Ascending aorta (tissue), 2 donors: ENCODE results near the gene FASTKD1. TPM values are rescaled to one million over a fixed set of nuclear protein-coding genes. Genes with fewer than 3 reads are reported as not detected.
"Not testable (repeated sequence)": the region's sequence is repeated elsewhere in the genome, so short reads cannot be mapped to it uniquely, and the experiment has no call there.

ENCODE experiments used
- DNase-seq, 2 donors: peaks; one replicate each; pipeline ENCODE4 v3.0.0-alpha.2; 2019; ENCODE audit warnings: low spot score in 2 of 2
- H3K27ac ChIP-seq, 2 donors: fragments of 200-600 bp; sonication (generic); one replicate each; pipeline ENCODE4 v1.5.1; 2016 to 2017; ENCODE audit warnings: mild to moderate bottlenecking in 1 of 2
- H3K27me3 ChIP-seq: fragments of 200-600 bp; sonication (generic); one replicate; pipeline ENCODE4 v1.5.1; 2017
- H3K36me3 ChIP-seq, 2 donors: fragments of 200-600 bp; sonication (generic); one replicate each; pipeline ENCODE4 v1.5.1; 2016
- H3K4me1 ChIP-seq, 2 donors: fragments of 200-600 bp; sonication (generic); one replicate each; pipeline ENCODE4 v1.5.1; 2016 to 2017; ENCODE audit warnings: mild to moderate bottlenecking in 1 of 2
- H3K4me3 ChIP-seq, 2 donors: fragments of 200-600 bp; sonication (generic); one replicate each; pipeline ENCODE4 v1.5.1; 2016 to 2017; ENCODE audit warnings: mild to moderate bottlenecking in 1 of 2
- H3K9me3 ChIP-seq, 2 donors: fragments of 200-600 bp; sonication (generic); one replicate each; pipeline ENCODE4 v1.5.1; 2016
- intact Hi-C: fragments of 100-400 bp; cut with DNase I; formaldehyde crosslinking; loops from one replicate; pipeline ENCODE4 v1.15.1; 2023
- total RNA-seq: library from RNA; depleted of rRNA; stranded (reverse); fragments of >200 nt; gene quantifications from one replicate; pipeline ENCODE4 v1.1.0, GENCODE V29; 2016
- TF ChIP-seq, protein P1 (sequence below), 3 experiments: fragments of 200-600 bp in 2 of 3; fragments of 450-650 bp in 1 of 3; sonication (generic) in 2 of 3; IDR thresholded peaks; one replicate each; pipeline ENCODE4 v1.5.1; 2016 to 2019; ENCODE audit warnings: antibody characterized with exemption in 3 of 3, mild to moderate bottlenecking in 1 of 3, moderate library complexity in 1 of 3

The FASTKD1 gene
- total RNA-seq, 1 donor from 2014 or later, result 5.5 TPM

DNA sequence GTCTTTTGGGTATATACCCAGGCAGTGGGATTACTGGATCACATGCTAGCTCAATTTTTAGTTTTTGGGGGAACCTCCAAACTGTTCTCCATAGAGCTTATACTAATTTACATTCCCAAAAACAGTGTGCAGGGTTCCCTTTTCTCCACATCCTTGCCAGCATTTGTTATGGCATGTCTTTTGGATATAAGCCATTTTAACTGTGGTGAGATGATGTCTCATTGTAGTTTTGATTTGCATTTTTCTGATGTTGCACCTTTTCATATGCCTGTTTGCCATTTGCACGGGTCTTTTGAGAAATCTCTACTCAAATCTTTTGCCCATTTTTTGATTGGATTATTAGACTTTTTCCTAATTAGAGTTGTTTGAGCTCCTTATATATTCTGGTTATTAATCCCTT, 8.0 kb downstream of the FASTKD1 start:
- Histone ChIP-seq H3K4me1 (no peaks in the 10 kb centered on the region), H3K36me3 (no peaks in the 10 kb centered on the region), H3K9me3 (no peaks in the 10 kb centered on the region), H3K27ac (no peak overlapping the region), H3K27me3 (no peaks in the 10 kb centered on the region), H3K4me3 (no peak overlapping the region)
- no peak for DNase-seq
- intact Hi-C loops, result no loop called here
- TF ChIP-seq, protein P1, sequence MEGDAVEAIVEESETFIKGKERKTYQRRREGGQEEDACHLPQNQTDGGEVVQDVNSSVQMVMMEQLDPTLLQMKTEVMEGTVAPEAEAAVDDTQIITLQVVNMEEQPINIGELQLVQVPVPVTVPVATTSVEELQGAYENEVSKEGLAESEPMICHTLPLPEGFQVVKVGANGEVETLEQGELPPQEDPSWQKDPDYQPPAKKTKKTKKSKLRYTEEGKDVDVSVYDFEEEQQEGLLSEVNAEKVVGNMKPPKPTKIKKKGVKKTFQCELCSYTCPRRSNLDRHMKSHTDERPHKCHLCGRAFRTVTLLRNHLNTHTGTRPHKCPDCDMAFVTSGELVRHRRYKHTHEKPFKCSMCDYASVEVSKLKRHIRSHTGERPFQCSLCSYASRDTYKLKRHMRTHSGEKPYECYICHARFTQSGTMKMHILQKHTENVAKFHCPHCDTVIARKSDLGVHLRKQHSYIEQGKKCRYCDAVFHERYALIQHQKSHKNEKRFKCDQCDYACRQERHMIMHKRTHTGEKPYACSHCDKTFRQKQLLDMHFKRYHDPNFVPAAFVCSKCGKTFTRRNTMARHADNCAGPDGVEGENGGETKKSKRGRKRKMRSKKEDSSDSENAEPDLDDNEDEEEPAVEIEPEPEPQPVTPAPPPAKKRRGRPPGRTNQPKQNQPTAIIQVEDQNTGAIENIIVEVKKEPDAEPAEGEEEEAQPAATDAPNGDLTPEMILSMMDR (IDR thresholded peaks at IDR 0.05), result no peak

DNA sequence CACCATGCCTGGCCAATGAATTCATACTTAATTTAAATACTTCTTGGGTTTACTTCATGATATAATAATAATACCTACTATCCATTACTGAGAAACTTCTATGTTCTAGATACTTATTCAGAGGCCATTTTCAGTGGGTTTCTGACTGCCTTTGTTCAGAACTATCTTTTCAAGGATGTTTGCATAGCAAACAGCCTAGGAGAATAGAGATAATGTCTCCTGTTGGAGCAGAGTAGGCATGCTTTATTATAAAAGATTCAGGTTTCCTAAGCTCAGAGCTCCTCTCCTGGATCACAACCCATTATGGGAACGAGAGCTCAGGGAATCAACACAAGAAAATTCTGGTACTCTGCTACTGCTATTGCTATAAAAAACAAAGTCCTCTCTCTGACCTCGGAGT, 11.1 kb downstream of the FASTKD1 start:
- Histone ChIP-seq H3K4me1 (no peaks in the 10 kb centered on the region), H3K9me3 (no peaks in the 10 kb centered on the region), H3K36me3 (no peaks in the 10 kb centered on the region), H3K27ac (no peak overlapping the region), H3K4me3 (no peak overlapping the region), H3K27me3 (no peaks in the 10 kb centered on the region)
- no peak for DNase-seq
- intact Hi-C loops, result no loop called here
- TF ChIP-seq, protein P1 (IDR thresholded peaks at IDR 0.05), result no peak

DNA sequence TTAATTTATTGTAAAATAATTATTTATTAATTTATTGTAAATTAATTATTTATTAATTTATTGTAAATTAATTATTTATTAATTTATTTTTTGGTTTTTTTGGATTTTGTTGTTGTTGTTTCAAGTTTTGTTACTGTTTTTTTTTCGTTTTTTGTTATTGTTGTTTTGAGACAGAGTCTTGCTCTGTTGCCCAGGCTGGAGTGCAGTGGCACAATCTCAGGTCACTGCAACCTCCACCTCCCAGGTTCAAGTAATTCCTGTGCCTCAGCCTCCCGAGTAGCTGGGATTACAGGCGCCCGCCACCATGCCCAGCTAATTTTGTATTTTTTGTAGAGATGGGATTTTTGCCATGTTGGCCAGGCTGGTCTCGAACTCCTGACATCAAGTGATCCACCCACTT, 11.6 kb downstream of the FASTKD1 start:
- H3K36me3 ChIP-seq, DNase-seq, H3K27ac ChIP-seq, H3K4me3 ChIP-seq, H3K9me3 ChIP-seq, intact Hi-C loops, H3K27me3 ChIP-seq, H3K4me1 ChIP-seq: not testable (repeated sequence)

DNA sequence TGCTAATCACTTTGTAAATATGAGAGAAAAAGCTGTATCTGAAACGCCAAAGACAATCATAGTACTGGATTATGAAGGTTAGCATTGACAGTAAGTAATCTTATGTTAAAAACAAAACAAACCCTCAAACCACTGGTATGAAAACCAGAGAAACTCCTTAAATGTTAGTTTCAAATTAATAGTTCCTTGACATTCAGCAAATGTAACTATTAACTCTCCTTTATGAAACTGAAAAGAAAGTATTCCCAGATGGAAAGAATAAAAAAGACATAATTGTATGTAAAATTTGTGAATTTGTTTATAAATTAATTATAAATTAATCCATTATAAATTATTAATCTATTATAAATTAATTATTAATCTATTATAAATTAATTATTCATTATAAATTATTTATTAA, 12.3 kb downstream of the FASTKD1 start:
- DNase-seq, result no peak
- H3K9me3 ChIP-seq, result no peaks in the 10 kb centered on the region
- H3K4me1 ChIP-seq, result no peaks in the 10 kb centered on the region
- intact Hi-C loops, result no loop called here
- H3K27me3 ChIP-seq, result no peaks in the 10 kb centered on the region
- no peak overlapping the region for H3K27ac ChIP-seq
- no peak overlapping the region for H3K4me3 ChIP-seq
- TF ChIP-seq, protein P1 (IDR thresholded peaks at IDR 0.05), result no peak
- no peaks in the 10 kb centered on the region for H3K36me3 ChIP-seq

DNA sequence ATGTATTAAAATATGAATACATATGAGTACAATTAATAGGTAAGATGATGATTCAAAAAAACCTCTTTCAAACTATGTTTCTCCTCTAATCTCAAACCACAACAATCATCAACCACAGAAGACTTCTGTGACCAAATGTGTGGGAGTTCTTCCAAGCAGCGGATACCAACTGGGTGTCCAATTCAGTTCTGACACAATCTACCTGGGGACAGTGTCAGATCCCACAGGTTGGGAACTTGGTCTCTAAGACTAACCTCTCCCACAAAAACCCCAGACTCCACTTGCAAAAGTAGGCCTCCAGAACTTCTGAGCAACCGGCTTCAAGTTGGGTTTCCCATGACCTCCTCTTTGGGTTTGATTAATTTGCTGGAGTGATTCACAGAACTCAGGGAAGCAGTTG, 26.9 kb downstream of the FASTKD1 start:
- no peaks in the 10 kb centered on the region for H3K4me1 ChIP-seq
- no peak for DNase-seq
- intact Hi-C loops, result no loop called here
- H3K27ac ChIP-seq, result no peak overlapping the region
- peaks cover 6 to 13% of the 10 kb centered on the region in 2 donors for H3K36me3 ChIP-seq
- no peak overlapping the region for H3K4me3 ChIP-seq
- H3K9me3 ChIP-seq, result no peaks in the 10 kb centered on the region
- TF ChIP-seq, protein P1 (IDR thresholded peaks at IDR 0.05), result no peak
- H3K27me3 ChIP-seq, result no peaks in the 10 kb centered on the region

DNA sequence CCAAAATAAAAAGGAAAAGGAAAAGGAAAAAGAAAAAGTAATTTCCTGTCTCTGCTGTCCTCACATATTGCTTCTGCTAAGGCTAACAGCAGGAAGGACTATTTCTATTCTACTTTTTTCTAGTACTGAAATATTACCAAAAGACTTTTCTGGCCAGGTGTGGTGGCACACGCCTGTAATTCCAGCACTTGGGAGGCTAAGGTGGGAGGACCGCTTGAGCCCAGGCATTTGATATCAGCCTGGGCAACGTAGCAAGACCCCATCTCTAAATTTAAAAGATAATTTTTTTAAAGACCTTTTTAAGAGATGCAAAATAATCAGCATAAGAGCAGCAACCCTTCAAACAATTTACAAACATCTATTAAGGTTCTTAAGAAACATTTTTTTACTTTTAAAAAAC, 31.2 kb downstream of the FASTKD1 start:
- H3K27me3 ChIP-seq, result no peaks in the 10 kb centered on the region
- no peak for DNase-seq
- H3K36me3 ChIP-seq, result peaks cover 0 to 17% of the 10 kb centered on the region in 2 donors
- TF ChIP-seq, protein P1 (IDR thresholded peaks at IDR 0.05), result no peak
- intact Hi-C loops, result no loop called here
- no peaks in the 10 kb centered on the region for H3K4me1 ChIP-seq
- H3K27ac ChIP-seq, result no peak overlapping the region
- H3K4me3 ChIP-seq, result no peak overlapping the region
- H3K9me3 ChIP-seq, result no peaks in the 10 kb centered on the region
